Gastroesophageal sphincter (tissue), 3 donors: ENCODE data around the gene ZNF512B.
"Not testable (repeated sequence)": the region's sequence is repeated elsewhere in the genome, so short reads cannot be mapped to it uniquely, and the experiment has no call there.

Source experiments
- POLR2A ChIP-seq, 2 donors: fragments of 450-650 bp; IDR thresholded peaks; one replicate each; pipeline ENCODE4 v1.6.1; 2017; ENCODE audit warnings: antibody characterized with exemption in 2 of 2, mild to moderate bottlenecking in 2 of 2, moderate library complexity in 1 of 2
- POLR2AphosphoS5 ChIP-seq: sonication (generic); formaldehyde crosslinking; IDR thresholded peaks from one replicate; pipeline ENCODE4 v1.6.1; 2017; ENCODE audit warnings: antibody characterized with exemption
- TF ChIP-seq, protein P1 (sequence below), 4 experiments: fragments of 200-600 bp in 2 of 4; fragments of 450-650 bp in 2 of 4; sonication (generic) in 1 of 4; IDR thresholded peaks; one replicate each; pipeline ENCODE4 v1.5.1; 2017 to 2019; ENCODE audit warnings: antibody characterized with exemption in 4 of 4, mild to moderate bottlenecking in 2 of 4, moderate library complexity in 2 of 4

- TF ChIP-seq, protein P1, sequence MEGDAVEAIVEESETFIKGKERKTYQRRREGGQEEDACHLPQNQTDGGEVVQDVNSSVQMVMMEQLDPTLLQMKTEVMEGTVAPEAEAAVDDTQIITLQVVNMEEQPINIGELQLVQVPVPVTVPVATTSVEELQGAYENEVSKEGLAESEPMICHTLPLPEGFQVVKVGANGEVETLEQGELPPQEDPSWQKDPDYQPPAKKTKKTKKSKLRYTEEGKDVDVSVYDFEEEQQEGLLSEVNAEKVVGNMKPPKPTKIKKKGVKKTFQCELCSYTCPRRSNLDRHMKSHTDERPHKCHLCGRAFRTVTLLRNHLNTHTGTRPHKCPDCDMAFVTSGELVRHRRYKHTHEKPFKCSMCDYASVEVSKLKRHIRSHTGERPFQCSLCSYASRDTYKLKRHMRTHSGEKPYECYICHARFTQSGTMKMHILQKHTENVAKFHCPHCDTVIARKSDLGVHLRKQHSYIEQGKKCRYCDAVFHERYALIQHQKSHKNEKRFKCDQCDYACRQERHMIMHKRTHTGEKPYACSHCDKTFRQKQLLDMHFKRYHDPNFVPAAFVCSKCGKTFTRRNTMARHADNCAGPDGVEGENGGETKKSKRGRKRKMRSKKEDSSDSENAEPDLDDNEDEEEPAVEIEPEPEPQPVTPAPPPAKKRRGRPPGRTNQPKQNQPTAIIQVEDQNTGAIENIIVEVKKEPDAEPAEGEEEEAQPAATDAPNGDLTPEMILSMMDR (IDR thresholded peaks at IDR 0.05): not testable (repeated sequence)
- not testable (repeated sequence) for TF ChIP-seq POLR2A (IDR thresholded peaks at IDR 0.05); POLR2AphosphoS5
Measured at GRCh38 chr20:63929473-63929883, 40.3 kb downstream of the ZNF512B start.
